Measurements from ENCODE around the gene HELB. TPM values are rescaled to one million over a fixed set of nuclear protein-coding genes. Genes with fewer than 3 reads are reported as not detected.

The HELB gene
- total and polyA plus RNA-seq, 12 donors = 0.40 to 6.8 (median 1.7) TPM

- intact Hi-C loops (cut with DNase I) = no loop called here
Observed at GRCh38 chr12:66309606-66310005, 7.3 kb downstream of the HELB start.

GRCh38 chr12:66312189-66312588 lies 9.9 kb downstream of the HELB start:
- H3K9me3 ChIP-seq (replicated peaks in 1 of 3) = no peaks in the 10 kb centered on the region
- H3K27ac ChIP-seq = no peak overlapping the region
- DNase-seq = no peak
- 63 to 88% (median 73%) methylated on average over 1 of the region's 1 CpG for WGBS, 4 donors
- peaks cover 0 to 16% of the 10 kb centered on the region in 2 donors for H3K4me1 ChIP-seq (replicated peaks in 1 of 2)
- no peak for TF ChIP-seq POLR2A (IDR thresholded peaks at IDR 0.05)
- TF ChIP-seq CTCF (IDR thresholded peaks at IDR 0.05) = no peak
- intact Hi-C loops (cut with DNase I) = no loop called here
- no peaks in the 10 kb centered on the region for H3K36me3 ChIP-seq (replicated peaks in 1 of 2)
- H3K27me3 ChIP-seq = no peaks in the 10 kb centered on the region
- H3K4me3 ChIP-seq = no peak overlapping the region

More at GRCh38 chr12:66309606-66310005, 7.3 kb downstream of the HELB start:
- no peak for DNase-seq
- Histone ChIP-seq H3K4me1 (replicated peaks in 1 of 2) (peaks cover 0 to 13% of the 10 kb centered on the region in 2 donors), H3K36me3 (replicated peaks in 1 of 2) (peaks cover 0 to 4% of the 10 kb centered on the region in 2 donors), H3K27me3 (no peaks in the 10 kb centered on the region), H3K27ac (no peak overlapping the region), H3K9me3 (replicated peaks in 1 of 3) (no peaks in the 10 kb centered on the region), H3K4me3 (no peak overlapping the region)
- TF ChIP-seq CTCF (IDR thresholded peaks at IDR 0.05) = no peak
- TF ChIP-seq POLR2A (IDR thresholded peaks at IDR 0.05) = no peak
- WGBS, 4 donors = 95 to 100% (median 97%) methylated on average over 1 of the region's 1 CpG

GRCh38 chr12:66314278-66314677 lies 12.0 kb downstream of the HELB start:
- no peak for DNase-seq
- Histone ChIP-seq H3K4me1 (replicated peaks in 1 of 2) (peaks cover 0 to 16% of the 10 kb centered on the region in 2 donors), H3K4me3 (no peak overlapping the region), H3K27ac (no peak overlapping the region), H3K36me3 (replicated peaks in 1 of 2) (no peaks in the 10 kb centered on the region), H3K9me3 (replicated peaks in 1 of 3) (no peaks in the 10 kb centered on the region), H3K27me3 (no peaks in the 10 kb centered on the region)
- TF ChIP-seq POLR2A (IDR thresholded peaks at IDR 0.05) (no peak), CTCF (IDR thresholded peaks at IDR 0.05) (no peak)
- intact Hi-C loops (cut with DNase I) = no loop called here

- WGBS, 4 donors = 64 to 81% (median 70%) methylated on average over 4 of the region's 4 CpGs
- H3K27ac ChIP-seq = no peak overlapping the region
- intact Hi-C loops (cut with DNase I) = no loop called here
- H3K4me3 ChIP-seq = no peak overlapping the region
- H3K9me3 ChIP-seq (replicated peaks in 1 of 3) = no peaks in the 10 kb centered on the region
- TF ChIP-seq POLR2A (IDR thresholded peaks at IDR 0.05) (no peak), CTCF (IDR thresholded peaks at IDR 0.05) (no peak)
- peaks cover 0 to 6% of the 10 kb centered on the region in 2 donors for H3K4me1 ChIP-seq (replicated peaks in 1 of 2)
- H3K36me3 ChIP-seq (replicated peaks in 1 of 2) = no peaks in the 10 kb centered on the region
- no peak for DNase-seq
- no peaks in the 10 kb centered on the region for H3K27me3 ChIP-seq
Observed at GRCh38 chr12:66319266-66319954, 17.1 kb downstream of the HELB start.
